GM19099 (cell line): ENCODE data around the gene PARD3.

Source experiments
- POLR2A ChIP-seq: IDR thresholded peaks from 3 replicates; pipeline ENCODE4 v1.6.1; 2011; ENCODE audit warnings: low read depth; ENCODE audit not compliant: insufficient read length; ENCODE audit errors: extremely low read depth

PARD3 gene

DNA sequence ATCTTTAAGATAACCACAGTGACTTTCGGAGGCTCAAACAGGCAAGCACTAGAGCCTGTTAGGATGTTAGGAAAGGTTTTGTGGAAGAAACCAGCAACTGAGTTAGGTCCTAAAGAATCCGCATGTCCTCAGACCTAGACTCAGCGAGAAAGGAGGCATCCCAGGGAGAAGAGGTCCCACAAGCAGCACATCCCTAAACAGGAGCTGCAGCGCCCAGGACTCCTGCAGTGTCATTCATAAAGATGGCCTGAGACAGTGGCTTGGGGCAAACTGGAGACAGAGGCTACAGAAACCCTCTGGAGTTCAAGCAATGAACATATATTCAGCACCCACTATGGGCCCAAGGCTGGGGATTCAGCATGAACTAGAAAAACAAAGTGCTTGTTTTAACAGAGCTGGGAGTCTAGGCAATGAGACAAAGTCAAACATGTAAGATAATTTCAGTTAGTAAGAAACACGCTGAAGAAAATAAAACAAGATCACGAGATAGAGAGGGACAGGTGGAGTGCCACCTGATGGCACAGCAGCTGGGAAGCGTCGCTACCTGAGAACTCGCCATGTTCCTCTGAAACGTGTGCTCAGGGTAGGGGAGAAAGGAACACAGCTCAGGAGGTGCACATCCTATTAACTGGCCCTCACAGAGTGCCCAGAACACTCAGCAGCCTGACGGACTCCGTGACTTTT is 48.1 kb downstream of the PARD3 start:
- no peak for TF ChIP-seq POLR2A

GRCh38 chr10:34766266-34766600 is 48.9 kb downstream of the PARD3 start:
- no peak for TF ChIP-seq POLR2A

DNA sequence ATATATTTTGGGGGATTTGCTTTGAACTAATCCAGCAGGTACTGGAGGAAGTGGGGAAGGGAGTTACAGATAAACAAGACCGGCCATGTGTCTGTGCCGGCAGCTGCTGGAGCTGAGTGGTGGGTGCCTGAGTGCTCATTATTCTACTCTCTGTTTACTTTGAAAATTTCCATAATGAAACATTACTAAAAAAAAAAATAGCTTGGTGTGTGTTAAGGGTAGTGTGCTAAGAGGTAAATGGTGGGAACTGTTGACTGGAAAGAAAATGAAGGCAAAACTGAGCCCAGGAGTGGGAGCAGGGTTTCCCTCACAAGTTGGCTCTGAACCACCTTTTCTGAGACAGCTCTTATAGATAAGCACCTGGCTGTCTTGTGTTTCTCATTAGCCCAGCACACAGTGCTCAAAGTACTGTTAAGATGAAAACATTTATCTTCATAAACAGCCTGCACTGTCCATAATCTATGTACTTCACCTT is 50.6 kb downstream of the PARD3 start:
- TF ChIP-seq POLR2A = no peak

GRCh38 chr10:34762603-34763299 is 52.3 kb downstream of the PARD3 start:
- no peak for TF ChIP-seq POLR2A

DNA sequence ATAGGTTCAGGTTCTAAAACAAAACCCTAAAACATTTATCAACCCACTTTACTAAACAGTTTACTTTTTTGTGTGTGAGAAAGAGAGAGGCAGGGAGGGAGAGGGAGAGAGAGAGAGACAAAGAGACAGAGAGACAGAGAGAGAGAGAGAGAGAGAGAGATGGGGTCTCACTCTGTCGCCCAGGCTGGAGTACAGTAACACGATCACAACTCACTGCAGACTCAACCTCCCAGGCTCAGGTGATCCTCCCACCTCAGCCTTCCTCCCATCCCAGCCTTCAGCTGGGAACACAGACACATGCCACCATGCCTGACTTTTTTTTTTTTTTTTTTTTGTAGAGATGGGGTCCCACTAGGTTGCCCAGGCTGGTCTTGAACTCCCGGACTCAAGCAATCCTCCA is 52.9 kb downstream of the PARD3 start:
- TF ChIP-seq POLR2A = no peak

DNA sequence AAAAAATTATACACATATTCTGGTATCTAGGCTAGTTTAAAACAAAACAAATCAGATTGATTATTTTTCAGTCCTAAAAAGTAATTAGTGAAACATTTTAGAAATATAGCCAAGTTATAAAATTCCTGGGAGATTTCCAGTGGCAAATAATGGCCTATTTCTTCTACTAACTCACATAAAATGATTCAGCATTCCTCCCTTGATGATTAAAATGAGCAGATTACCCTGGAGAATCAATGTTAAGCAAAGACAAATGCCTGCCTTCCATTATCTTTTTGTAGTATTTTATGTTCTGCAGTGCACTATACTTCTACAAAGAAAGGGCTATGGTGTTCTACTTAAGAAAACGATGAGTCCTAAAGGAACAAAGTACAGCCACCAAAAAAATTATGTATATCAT is 53.6 kb downstream of the PARD3 start:
- no peak for TF ChIP-seq POLR2A

DNA sequence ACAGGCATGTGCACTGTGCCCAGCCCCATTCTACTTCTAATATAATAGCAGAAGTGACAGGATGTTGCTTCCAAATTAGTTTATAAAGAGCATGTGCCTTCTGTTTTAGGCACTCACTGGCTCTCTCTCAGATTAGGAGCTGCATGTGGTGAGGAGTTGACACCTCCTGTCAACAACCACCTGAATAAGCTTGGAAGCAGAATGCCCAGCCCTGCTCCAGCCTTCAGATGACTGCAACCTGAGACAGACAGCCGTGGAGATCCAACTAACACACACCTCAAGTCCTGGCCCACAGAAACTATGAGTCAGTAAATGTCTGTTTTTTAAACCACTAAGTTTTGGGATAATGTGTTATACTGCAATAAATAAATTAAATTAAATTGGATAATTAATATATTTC is 54.5 kb downstream of the PARD3 start:
- no peak for TF ChIP-seq POLR2A

GRCh38 chr10:34759837-34760215 is 55.3 kb downstream of the PARD3 start:
- TF ChIP-seq POLR2A = no peak

- no peak for TF ChIP-seq POLR2A
These were observed 55.8 kb downstream of the PARD3 start for GRCh38 chr10:34759161-34759836.

- TF ChIP-seq POLR2A = no peak
These were observed 56.6 kb downstream of the PARD3 start for GRCh38 chr10:34758447-34758996.

DNA sequence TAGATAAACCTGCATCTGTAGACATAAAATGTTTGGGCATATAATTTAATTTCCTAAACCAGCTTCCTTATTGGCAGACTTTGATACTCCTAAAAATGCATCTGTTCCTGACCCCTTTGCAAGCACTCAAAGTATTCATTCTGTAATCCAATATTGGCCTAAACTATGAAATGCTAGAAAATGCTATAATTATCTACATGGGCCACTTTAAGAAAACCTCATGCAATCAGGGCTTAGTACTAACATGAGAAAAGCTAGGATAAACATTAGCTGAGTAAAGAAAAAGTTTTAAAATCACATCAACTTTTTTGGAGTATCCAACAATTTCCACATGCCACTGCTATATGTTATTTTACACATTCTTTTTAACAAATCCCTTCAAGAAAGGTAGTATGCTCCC is 57.2 kb downstream of the PARD3 start:
- TF ChIP-seq POLR2A = no peak

- TF ChIP-seq POLR2A = no peak
These were observed 58.5 kb downstream of the PARD3 start for GRCh38 chr10:34756584-34756983.

DNA sequence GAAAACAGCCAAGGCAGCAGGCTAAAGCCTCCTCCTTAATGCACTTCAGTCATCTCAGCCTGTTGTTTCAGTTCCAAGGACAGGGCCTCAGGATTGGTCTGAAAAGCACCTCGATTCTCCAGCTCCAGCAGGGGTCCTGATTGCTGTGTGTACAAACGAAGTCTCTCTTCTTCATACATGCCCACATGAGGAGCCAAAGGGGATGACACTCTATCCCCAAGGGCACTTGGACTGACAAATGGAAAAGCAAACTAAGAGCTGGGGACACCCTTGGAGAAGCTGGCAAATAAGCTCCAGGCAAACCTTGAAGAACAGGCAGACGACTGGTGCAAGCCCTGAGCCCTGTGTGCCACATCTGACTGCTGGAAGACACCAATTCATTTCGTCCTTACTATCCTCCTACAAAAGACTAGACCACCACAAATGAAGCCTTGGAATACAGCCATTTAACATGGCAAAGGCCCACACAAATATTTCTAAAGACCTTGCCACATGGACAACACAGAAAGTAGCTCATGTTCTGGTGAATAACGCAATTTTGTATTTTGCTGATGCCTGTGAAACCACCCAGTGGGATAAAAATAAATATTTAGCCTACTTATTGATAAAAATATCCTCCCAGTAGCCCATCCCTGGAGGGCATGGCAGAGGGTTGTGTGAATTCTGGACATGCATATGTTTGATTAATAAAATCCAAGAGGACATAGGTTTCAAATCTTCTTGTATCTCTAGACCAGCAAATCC is 61.9 kb downstream of the PARD3 start:
- no peak for TF ChIP-seq POLR2A

DNA sequence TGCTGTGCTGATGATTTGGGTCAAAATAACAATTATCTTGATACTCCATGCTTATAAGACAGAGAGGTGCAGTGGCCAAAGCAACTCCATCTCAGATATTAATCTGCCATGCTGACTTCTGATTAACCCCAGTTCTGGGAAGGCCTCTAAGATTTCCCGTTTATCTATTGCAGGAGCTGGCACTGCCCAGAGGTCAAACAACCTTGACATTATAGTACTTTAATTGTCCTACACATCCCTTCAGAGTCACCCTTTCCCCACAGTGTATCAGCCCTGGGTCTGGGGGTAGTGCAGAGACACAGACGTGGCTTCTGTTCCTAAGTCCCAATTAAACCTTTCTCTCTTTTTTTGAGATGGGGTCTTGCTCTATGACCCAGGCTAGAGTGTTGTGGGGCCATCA is 63.8 kb downstream of the PARD3 start:
- TF ChIP-seq POLR2A = no peak

DNA sequence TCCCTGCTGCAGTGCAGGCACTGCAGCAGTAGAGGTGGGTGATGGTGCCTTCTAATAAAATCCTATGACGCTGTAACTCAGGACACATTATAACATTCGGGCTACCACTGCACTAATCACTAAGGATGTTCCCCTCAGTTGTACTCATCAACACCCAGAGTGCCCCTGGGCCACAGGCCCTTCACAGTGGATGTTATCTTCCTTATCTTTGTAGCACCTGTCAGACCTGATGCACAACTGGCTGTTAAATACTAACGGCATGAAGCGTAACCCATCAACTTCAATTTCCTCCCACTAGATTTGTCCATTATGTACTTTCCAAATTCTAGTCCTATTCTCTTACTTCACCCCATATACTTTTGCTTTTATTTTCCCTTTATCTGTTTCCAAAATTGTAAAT is 66.3 kb downstream of the PARD3 start:
- no peak for TF ChIP-seq POLR2A
